ENCODE data around the gene CRLF2.

DNA sequence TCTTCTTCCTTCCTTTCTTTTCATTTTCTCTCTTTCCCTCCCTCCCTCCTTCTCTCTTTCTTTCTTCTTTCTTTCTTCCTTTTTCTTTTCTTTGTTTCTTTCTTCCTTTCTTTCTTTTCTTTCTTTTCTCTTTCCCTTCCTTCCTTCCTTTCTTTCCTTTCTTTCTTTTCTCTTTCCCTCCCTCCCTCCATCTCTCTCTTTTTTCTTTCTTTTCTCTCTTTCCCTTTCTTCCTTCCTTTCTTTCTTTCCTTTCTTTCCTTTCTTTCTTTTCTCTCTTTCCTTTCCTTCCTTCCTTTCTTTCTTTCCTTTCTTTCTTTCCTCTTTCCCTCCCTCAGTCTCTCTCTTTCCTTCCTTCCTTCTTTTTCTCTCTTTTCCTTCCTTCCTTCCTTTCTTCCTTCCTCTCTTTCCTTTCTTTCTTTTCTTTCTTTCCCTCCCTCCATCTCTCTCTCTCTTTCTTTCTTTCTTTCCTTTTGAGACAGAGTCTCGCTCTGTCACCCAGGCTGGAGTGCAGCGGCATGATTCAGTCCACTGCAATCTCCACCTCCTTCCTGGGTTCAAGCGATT lies 44.4 kb downstream of the CRLF2 start:
- TF ChIP-seq, protein P1, sequence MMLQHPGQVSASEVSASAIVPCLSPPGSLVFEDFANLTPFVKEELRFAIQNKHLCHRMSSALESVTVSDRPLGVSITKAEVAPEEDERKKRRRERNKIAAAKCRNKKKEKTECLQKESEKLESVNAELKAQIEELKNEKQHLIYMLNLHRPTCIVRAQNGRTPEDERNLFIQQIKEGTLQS (IDR thresholded peaks at IDR 0.05) = no peak
- TF ChIP-seq POLR2A (IDR thresholded peaks at IDR 0.05; ENCODE audit: borderline replicate concordance, extremely low read depth, insufficient read depth, insufficient read length) = no peak
- TF ChIP-seq CTCF (IDR thresholded peaks at IDR 0.05 in 2 of 3, conservative IDR thresholded peaks at IDR 0.05 in 1 of 3; ENCODE audit: borderline replicate concordance in 1 of 3, insufficient read depth in 1 of 3, low read depth in 2 of 3, low read length in 2 of 3) = no peak
- no peak for TF ChIP-seq TCF7L2 (IDR thresholded peaks at IDR 0.05; ENCODE audit: borderline replicate concordance, extremely low read depth, insufficient read depth, insufficient read length)
- TF ChIP-seq, protein P2, sequence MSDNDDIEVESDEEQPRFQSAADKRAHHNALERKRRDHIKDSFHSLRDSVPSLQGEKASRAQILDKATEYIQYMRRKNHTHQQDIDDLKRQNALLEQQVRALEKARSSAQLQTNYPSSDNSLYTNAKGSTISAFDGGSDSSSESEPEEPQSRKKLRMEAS (IDR thresholded peaks at IDR 0.05) = no peak
- TF ChIP-seq, protein P3, sequence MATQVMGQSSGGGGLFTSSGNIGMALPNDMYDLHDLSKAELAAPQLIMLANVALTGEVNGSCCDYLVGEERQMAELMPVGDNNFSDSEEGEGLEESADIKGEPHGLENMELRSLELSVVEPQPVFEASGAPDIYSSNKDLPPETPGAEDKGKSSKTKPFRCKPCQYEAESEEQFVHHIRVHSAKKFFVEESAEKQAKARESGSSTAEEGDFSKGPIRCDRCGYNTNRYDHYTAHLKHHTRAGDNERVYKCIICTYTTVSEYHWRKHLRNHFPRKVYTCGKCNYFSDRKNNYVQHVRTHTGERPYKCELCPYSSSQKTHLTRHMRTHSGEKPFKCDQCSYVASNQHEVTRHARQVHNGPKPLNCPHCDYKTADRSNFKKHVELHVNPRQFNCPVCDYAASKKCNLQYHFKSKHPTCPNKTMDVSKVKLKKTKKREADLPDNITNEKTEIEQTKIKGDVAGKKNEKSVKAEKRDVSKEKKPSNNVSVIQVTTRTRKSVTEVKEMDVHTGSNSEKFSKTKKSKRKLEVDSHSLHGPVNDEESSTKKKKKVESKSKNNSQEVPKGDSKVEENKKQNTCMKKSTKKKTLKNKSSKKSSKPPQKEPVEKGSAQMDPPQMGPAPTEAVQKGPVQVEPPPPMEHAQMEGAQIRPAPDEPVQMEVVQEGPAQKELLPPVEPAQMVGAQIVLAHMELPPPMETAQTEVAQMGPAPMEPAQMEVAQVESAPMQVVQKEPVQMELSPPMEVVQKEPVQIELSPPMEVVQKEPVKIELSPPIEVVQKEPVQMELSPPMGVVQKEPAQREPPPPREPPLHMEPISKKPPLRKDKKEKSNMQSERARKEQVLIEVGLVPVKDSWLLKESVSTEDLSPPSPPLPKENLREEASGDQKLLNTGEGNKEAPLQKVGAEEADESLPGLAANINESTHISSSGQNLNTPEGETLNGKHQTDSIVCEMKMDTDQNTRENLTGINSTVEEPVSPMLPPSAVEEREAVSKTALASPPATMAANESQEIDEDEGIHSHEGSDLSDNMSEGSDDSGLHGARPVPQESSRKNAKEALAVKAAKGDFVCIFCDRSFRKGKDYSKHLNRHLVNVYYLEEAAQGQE (IDR thresholded peaks at IDR 0.05; ENCODE audit: low read depth) = no peak
- no peak for TF ChIP-seq POLR2AphosphoS5 (IDR thresholded peaks at IDR 0.05; ENCODE audit: low read depth, low read length)
- no peak for TF ChIP-seq JUND (IDR thresholded peaks at IDR 0.05)
- TF ChIP-seq EZH2 (IDR thresholded peaks at IDR 0.05) = no peak
- TF ChIP-seq, protein P4, sequence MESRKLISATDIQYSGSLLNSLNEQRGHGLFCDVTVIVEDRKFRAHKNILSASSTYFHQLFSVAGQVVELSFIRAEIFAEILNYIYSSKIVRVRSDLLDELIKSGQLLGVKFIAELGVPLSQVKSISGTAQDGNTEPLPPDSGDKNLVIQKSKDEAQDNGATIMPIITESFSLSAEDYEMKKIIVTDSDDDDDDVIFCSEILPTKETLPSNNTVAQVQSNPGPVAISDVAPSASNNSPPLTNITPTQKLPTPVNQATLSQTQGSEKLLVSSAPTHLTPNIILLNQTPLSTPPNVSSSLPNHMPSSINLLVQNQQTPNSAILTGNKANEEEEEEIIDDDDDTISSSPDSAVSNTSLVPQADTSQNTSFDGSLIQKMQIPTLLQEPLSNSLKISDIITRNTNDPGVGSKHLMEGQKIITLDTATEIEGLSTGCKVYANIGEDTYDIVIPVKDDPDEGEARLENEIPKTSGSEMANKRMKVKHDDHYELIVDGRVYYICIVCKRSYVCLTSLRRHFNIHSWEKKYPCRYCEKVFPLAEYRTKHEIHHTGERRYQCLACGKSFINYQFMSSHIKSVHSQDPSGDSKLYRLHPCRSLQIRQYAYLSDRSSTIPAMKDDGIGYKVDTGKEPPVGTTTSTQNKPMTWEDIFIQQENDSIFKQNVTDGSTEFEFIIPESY (IDR thresholded peaks at IDR 0.05; ENCODE audit: extremely low read depth, insufficient replicate concordance, low read length) = no peak
